Measurements from ENCODE around the gene TAP2.

Gene TAP2

DNA sequence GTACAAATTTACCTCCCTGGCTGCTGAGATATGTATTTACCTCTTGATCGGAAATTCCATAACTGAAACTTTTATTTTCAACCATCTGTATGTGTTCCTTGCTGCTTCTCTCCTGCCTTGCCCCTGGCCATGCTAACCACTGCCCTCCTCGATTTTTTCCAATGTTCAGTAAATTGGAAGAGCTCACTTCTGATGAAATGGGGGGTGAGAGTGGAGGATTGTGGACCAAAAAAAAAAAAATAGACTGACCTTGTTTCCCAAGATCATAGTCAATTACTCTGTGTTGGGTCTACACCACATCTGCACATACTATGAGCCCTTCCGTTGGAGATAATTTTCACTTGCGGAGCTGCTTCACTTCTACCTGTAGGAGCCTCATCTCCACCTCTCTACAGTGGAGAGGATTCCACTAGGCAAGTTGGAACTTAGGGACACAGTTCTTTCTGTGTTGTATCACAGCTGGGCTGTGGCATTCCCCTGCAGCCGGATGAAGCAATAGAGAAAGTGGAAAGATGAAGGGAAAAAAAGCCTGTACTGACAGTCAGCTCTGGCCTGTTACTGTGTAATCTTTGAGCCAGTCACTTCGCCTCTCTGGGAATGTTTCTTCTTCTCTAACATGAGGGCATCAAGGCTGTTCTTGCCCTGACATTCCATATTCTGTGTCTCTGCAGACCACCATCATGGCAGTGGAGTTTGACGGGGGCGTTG, 17.1 kb upstream of the TAP2 start:
- DNase-seq (ENCODE audit: insufficient read length, low spot score) (no peak), FAIRE-seq (no peak)

GRCh38 chr6:32854376-32855178, 16.0 kb upstream of the TAP2 start:
- FAIRE-seq = no peak

GRCh38 chr6:32853541-32854375, 15.2 kb upstream of the TAP2 start, which contains the start of the genes PSMB9 and TAP1:
Gene PSMB9 (plus strand): TSS chr6:32854192. CDS start chr6:32854230, 38 bp downstream.
Gene TAP1 (minus strand): TSS chr6:32853704. CDS start chr6:32853636, 68 bp downstream.
- DNase-seq (ENCODE audit: insufficient read length, low spot score) (peak; percentile 89), FAIRE-seq (peak; percentile 97)

More at GRCh38 chr6:32854376-32855178, 16.0 kb upstream of the TAP2 start:
- DNase-seq (ENCODE audit: insufficient read length, low spot score) = peak; percentile 24

DNA sequence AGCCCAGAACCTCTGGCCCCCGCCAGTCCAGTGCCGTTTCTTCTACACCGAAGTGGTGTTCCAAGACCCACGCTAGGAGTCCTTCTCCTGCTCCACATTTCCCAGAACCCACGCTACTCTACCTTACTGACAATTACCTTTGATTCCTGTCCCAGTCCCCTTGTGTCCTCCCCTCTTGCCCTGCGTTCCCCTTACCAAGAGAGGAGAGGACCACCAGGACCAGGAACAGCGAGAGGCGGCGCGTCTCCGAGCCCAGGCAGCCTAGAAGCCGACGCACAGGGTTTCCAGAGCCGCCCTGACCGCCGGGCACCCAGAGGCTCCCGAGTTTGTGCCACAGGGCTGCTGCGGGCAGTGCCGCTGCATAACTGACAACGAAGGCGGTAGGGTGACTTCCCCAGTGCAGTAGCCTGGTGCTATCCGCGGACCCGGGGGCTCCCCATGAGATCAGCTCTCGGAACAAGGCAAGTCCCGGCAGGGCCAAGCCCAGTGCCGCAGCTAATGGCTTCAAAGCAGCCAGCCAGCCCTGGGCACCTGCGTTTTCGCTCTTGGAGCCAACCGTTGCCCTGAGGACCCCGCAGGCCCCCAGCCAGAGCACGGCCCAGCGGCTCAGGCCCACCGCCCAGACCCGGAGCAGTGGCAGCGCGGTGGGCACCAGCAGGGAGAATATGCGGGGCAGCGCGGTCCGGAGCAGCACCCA, 14.5 kb upstream of the TAP2 start:
- FAIRE-seq = no peak

DNA sequence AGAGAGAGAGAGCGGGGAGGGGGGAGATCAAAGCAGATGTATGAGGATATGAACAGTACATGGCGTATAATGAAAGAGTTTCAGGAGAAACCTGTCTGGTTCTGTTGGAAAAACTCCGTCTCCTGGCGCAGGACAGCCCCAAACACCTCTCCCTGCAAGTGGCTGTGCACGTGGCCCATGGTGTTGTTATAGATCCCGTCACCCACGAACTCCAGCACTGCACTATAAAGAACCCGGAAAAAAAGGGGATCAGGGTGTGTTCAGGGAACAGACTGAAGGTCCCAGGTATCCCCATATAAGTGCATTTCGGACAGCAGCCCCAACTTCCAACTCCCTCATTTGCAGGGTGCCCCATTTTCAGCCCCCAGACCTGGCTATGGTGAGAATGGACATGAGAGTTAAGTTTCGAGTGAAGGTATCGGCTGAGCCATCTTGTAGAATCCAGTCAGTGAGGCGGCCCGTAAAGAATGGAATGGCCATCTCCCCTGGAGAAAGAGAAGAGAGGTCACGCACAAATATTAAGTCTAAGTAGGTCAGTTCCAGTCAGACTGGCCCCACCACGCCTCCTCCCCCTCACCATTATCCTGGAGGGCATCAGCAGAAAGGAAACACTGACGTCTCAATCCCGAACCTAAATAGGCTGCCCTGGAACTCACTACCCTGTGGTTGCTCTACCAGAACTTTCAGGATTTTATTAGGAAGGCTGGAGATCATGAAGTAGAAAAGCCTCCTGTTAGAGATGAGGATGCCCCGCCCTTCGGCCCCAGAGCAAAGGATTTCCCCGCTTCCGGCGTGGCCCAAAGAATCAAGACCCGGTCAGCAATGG, 13.7 kb upstream of the TAP2 start:
- peak; percentile 5 for DNase-seq (ENCODE audit: insufficient read length, low spot score)
- FAIRE-seq = no peak

More for the DNA sequence above, 14.5 kb upstream of the TAP2 start:
- peak; percentile 23 for DNase-seq (ENCODE audit: insufficient read length, low spot score)

DNA sequence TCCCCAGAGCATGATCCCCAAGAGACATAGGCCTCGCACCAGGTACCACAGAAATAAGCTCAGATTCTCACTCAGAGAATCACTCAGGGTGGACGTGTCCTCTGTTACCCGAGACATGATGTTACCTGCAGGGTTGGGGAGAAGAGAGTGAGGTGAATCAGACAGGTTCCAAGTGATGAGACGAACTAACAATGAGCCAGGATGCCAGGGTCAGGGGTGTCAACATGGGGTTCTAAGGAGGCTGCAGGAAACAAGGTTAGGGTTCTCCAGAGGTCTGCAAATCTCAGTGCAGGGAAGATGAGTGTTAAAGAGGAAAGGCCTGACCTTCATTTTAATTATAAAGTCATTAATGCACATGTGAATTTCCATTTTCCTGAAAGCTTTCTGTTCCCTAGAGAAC, 12.5 kb upstream of the TAP2 start:
- DNase-seq (ENCODE audit: insufficient read length, low spot score) (no peak), FAIRE-seq (no peak)

GRCh38 chr6:32849126-32849525, 10.6 kb upstream of the TAP2 start:
- DNase-seq (ENCODE audit: insufficient read length, low spot score) = no peak
- no peak for FAIRE-seq

DNA sequence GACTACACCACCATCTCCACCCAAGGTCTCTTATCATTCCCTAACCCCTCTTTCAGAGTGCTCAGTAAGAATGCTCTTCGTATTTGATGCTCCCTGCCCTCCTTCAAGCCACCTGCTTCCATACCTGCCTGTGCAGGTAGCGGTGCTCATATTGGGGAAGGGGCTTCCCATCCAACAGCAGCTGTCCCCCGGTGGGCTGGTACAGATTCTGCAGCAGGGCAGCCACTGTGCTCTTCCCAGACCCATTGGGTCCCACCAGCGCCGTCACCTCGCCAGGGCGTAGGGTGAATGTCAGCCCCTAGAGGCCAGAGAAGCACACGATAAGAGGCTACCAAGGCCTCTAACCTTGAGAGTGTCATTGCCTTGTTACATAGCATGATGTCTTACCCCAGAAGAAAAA, 9.3 kb upstream of the TAP2 start:
- no peak for FAIRE-seq
- no peak for DNase-seq (ENCODE audit: insufficient read length, low spot score)

DNA sequence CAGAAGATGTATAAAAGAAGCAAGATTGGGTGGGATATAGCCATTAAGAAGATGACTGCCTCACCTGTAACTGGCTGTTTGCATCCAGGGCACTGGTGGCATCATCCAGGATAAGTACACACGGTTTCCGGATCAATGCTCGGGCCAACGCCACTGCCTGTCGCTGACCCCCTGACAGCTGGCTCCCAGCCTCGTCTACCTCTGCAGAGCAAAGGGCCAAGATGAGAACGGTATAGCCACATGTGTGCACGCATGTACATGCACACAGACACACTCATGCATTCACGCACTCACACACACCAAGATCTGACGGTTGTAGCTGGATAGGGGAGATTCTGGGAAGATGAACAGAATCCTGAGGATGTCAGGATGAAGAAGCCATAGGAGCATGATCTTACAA, 8.5 kb upstream of the TAP2 start:
- FAIRE-seq = no peak
- DNase-seq (ENCODE audit: insufficient read length, low spot score) = no peak

DNA sequence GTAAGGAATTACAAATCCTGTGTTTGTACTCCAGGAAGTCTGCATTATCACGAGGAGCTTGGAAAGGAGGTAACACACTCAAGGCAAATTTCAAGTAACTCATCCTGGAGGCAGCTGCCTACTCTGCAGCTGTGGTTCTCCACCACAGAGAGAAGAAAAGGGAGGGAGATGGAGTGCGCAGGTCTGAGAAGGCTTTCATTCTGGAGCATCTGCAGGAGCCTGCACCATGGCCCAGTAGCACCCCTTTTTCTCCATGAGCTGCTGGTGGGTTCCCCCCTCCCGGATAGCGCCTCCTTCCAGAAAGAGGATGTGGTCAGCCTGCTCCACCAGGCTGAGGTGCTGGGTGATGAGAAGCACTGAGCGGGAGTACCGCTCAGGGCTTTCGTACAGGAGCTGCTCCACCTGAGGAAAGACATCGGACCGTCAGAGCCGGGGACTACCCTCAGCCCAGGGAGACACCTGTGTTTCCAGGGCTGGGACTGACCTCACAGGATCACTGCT, 6.9 kb upstream of the TAP2 start:
- FAIRE-seq = no peak

DNA sequence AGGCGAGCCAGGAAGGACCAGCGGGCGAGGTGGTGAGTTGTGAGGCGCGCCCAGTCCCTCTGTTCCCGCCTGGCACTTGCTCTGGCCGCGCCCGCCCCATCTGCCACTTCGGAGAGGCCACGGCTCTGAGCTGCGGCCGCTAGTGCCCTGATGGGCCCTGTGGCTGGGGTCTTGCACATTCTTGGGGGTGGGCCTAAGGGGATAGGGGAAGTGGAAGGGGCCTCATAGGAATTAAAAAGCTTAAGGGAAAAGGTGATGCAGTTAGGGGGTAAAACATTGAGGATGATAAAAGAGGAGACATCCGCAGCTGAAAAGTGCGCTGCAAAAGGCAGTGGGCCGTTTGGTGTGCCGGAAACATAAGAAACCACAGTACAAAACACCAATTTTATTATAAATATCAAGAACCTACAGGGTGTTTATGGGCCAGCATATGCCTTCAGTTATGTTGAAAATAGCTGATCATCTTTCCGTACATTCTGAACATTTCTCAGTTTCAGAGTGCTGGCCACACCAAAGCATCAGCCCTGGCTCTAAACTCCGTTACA, 6.4 kb upstream of the TAP2 start:
- FAIRE-seq (no peak), DNase-seq (ENCODE audit: insufficient read length, low spot score) (no peak)

More for the DNA sequence above, 6.9 kb upstream of the TAP2 start:
- DNase-seq (ENCODE audit: insufficient read length, low spot score) = no peak

- FAIRE-seq = peak; percentile 94
- peak; percentile 95 for DNase-seq (ENCODE audit: insufficient read length, low spot score)
Measured at GRCh38 chr6:32843979-32844838, 5.7 kb upstream of the TAP2 start, which contains the start of gene PSMB8. Gene PSMB8 (minus strand): TSS chr6:32844047. CDS start chr6:32843996, 51 bp downstream.

GRCh38 chr6:32843331-32843978, 4.9 kb upstream of the TAP2 start:
- FAIRE-seq (no peak), DNase-seq (ENCODE audit: insufficient read length, low spot score) (no peak)

- FAIRE-seq (no peak), DNase-seq (ENCODE audit: insufficient read length, low spot score) (no peak)
Measured at GRCh38 chr6:32842690-32843089, 4.2 kb upstream of the TAP2 start.

- DNase-seq (ENCODE audit: insufficient read length, low spot score) (no peak), FAIRE-seq (no peak)
Measured at GRCh38 chr6:32842021-32842650, 3.6 kb upstream of the TAP2 start.

- DNase-seq (ENCODE audit: insufficient read length, low spot score) = no peak
- no peak for FAIRE-seq
Measured at GRCh38 chr6:32840604-32841246, 2.2 kb upstream of the TAP2 start.
